ENCODE data around the gene AMPH.

AMPH gene

DNA sequence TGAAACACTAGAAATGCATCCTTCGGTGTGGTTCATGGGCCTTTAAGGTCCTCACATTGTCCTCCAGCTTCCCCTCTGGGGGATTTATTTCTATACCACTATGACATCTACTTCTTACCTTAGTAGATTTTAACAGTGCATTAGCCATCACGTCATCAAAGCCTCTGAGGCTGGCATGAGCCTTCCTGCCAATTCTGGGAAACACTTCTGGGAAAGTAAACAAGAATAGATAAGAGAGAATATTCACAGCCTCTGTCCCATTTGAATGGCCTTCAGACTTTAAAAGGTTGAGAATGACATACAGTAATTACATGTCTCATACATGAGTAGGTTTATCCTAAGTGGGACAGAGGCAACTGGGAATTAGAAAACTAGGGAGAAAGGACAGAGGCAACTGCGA is 89.7 kb downstream of the AMPH start:
- no peak for DNase-seq

DNA sequence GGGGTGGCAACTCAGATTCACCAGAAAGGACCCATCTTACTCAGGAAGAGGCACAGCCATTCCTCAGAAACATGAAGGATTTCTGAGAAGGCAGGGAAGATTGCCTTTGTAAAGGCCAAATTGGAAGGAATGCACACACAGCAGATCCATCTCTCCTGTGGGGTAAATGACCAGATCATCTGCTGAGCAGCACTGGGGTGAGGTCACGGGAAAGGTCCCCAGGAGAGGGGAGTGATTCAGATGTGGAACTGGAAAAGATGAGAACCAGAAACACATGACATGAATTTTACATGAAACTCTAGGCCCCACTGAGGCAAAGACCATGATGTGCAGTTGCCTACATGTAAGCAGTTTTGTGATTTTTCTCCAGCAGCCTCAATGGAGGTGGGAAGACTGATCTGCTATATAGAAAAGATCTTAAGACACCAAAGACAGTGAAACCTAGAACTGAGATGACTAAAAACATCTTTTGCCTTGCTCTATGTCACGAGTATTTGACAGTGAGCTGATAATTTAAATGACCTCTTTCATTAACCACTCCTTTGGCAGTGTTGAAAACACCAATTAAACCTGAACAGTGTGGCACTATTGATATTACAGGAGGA is 91.6 kb downstream of the AMPH start:
- DNase-seq, result no peak

DNA sequence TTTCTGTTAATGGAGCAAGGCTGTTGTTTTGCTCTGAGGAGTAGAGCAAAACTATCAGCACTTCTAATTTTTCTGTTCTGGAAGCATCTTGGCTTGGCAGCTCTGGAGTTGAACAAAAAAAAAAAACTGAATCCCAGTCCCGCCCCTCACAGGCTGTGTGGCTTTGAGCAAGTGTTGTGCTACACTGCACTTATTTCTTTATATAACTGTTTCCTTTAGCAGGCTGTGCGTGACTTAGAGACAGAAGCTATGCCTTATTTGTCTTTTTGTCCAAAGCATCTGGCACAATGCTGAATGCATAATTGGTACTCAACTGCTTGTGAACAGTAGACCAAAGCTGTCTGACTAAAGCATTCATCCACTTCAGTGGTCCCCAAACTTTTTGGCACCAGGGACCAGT is 96.1 kb downstream of the AMPH start:
- no peak for DNase-seq

DNA sequence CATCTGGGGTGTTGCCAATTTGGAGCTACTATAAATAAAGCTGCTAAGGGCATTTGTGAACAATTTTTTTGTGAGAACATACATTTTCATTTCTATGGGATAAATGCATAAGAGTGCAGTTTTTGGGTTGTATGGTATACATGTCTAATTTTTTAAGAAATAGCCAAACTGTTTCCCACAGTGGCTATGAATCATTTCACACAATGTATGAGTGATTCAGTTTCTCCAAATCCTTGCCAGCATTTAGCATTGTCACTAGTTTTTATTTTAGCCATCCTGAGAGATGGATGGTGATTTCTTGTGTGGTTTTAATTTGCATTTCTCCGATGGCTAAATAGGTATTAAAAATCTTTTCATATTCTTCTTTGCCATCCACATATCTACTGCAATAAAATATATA is 105.3 kb downstream of the AMPH start:
- DNase-seq, result no peak

DNA sequence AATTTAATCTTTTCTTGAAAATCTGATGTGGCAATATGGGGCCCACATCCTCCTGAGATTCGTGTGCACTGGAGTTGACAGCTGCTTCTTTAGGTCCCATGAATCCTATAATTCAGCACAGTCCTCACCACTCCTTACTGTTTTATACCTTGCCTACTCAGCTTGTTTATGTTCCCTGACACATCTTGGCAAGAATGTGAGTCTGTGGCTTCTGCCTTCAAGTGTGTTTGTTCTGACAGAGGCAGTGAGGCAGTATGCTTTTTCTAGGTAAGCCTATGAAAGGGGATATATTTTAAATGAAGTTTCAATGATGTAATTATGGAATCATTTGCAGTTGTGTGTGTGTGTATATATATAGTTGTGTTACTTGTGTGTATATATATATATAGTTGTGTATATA is 106.4 kb downstream of the AMPH start:
- no peak for DNase-seq

DNA sequence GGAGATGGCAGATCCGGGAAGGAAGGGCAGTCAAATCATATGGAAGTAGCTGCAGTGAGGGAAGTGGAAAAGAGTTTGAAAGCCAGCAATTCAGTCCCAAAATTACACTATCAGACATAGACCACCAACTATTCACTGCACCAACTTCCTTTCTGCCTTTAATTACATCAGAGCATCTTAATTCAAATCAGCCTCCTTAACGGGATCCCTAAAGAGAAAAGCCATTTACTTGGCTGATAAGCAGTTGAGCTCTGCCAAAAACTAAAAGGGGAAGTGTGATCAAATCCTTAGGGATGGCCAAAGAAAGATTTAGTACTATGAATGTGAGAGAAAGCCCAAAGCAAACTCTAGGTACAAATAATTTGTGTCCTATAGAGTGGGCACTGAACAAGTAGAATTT is 110.4 kb downstream of the AMPH start:
- no peak for DNase-seq

DNA sequence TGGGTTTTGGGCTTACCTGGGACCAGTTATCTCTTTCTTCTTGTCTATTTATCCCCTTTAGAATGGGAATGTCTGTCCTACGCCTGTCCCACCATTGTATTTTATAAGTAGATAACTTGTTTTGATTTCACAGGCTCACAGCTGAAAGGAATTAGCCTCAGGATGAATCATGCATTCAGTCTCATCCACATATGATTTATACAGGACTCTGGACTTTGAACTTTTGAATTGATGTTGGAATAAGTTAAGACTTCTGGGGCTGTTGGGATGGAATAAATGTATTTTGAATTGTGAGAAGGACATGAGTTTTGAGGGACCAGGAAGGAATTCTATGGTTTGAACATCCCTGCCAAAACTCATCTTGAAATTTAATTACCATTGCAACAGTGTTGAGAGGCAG is 112.6 kb downstream of the AMPH start:
- no peak for DNase-seq

DNA sequence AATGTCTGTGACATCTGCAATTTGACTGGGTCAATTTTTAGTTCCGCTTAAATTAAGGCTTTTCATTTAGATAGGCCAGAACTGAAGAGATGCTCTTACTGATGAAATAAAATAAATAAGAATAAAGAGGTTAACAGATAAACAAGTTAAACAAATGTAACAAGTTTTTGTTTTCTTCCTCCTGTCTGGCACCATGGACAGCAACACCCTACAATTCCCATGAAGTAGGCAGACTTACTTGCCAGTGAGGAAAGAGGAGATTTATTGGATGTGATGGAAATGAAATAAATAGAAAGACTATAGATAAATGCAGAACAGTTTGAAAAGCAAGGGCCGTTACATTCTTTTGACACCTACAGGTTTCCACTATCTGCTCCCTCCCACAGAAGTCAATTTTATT is 118.5 kb downstream of the AMPH start:
- DNase-seq, result no peak

DNA sequence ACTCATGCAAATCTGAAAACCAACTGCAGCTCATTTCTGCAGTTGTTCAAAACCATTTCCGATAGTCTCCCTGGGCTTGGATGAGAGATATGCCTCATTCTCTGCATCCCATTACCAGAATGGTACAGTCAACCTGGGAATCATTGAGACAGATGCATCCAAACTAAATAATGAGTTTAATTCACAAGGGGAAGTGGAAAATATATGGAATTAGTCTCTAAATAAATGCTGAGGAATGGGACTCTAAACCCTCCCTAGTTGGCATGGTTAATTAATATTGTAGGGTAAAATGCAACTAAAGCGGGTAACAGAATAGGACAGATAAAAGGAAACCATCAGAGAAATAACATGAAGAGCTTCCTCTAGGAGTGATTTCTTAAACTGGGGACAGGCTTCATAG is 118.9 kb downstream of the AMPH start:
- DNase-seq, result no peak

DNA sequence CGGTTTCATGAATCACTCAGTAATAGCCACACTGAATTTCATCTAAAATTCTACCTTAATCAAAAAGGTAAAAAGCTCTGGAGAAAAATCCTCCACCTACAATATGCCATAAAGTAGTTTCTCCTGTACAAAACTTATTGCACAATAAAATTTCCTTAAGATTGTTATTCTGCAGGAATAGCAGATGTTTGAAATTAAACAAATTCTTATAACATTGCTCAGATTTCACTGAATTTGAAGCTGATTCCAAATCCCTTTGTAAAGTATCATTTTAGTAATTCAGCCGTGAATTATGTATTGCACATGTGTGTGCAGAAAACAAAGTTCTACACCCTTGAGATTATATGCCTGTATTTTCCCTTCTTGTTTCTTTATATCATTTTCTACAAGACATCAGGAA is 123.8 kb downstream of the AMPH start:
- DNase-seq, result no peak

DNA sequence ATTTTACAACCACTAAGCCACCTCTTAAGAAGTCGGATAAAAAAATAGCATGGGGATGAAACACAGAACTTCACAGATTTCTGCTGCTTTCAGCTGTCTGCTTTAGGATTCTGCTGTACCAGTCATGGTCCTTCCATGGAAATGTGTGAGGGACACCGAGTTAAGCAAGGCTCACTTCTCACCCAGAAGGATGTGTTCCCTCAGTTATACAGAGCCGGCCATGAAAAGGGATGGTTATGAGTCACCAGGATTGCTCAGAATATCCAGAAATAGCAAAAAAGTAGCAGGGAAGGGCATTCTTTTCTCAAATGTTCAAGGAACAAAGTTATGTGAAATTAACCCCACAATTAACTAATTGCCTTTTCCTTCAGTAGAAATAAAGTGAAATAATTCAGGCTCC is 124.4 kb downstream of the AMPH start:
- no peak for DNase-seq

DNA sequence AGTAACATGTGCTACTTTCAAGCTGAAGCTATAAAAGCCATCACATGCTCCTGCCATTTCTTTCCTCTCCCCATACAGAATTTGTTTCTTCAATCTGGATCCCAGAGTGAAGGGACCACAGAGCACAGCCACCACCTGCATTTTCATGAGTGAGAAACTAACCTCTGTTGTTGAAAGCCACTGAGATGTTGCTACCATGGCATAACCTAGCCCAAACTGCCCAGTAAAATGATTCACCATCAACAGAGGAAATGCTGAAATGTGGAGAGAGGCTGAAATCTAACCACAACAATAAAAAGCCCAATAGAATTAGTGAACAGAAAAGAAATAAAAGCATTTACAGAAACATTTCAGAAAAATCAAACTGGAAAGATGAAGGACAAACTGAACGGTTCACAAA is 125.2 kb downstream of the AMPH start:
- DNase-seq, result no peak

DNA sequence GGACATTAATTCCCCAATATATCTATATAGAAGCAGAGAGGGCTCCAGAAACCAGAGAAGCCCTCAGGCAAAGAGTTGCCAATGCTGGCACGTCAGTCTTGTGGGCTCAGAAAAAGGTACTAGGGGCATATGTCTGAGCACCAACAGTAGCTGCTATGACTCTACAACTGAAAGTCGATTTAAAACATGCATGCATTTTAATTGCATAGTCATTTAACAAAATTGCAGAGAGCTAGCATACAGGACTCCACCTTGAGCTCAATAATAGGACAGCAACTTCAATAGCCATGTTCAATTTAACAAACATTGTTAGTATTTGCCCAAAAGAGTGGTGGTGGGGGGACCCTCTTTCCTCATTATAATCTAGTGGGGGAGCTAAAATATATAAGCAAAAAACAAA is 126.5 kb downstream of the AMPH start:
- no peak for DNase-seq

DNA sequence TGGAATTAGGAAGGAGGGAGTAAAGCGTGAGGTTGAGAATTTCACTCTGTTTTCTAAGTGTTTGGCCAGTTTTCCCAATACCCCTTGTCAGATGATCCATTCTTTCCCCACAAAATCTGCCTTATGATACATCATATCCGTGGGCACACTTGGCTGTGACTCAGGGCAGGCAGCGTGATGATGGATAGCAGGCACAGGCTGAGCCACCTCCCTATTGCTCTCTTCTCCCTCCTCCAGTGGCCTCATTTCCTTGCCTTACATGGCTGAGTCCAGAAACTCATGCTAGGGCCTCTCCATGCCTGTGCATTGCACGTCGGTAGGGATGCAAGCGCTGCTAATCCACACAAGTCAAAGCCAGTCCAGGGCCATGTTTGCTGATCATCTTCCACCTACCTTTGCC is 128.3 kb downstream of the AMPH start:
- DNase-seq, result no peak

DNA sequence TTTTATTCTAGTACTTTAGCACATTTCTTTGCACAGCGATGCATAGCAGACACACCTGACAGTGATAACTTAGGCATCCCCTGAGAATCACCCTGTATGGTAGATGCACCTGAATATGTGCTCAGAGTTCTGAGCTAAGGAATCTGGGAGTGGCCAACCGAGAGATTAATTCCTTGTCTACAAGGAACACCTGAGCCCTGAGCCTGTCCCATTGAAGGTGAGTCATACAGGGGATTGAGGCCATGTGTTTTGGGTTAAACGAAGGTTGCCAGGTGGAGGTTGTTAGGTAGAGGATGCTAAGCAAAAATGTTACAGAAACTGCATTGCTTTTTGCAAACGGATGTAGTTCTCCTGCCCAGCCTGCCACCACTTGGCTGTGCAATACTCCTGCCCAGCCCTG is 128.9 kb downstream of the AMPH start:
- no peak for DNase-seq

DNA sequence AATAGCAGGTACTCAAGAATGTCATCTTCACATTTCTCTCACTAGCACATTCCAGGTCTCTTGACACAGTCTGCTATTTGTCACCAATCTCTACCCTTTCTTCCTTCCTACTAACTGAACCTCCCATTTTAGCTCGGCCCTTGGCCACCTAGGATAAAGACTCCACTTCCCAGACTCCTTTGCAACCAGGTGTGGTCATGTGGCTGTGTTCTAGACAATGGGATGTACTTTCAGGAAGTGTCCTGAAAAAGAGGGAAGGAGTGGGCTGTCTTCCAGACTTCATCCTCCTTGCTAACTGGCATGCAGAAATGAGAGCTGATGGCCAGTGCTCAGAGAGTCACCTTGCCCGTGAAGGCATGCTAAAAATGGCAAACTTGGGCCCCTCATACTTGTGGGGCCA is 139.2 kb downstream of the AMPH start:
- no peak for DNase-seq

DNA sequence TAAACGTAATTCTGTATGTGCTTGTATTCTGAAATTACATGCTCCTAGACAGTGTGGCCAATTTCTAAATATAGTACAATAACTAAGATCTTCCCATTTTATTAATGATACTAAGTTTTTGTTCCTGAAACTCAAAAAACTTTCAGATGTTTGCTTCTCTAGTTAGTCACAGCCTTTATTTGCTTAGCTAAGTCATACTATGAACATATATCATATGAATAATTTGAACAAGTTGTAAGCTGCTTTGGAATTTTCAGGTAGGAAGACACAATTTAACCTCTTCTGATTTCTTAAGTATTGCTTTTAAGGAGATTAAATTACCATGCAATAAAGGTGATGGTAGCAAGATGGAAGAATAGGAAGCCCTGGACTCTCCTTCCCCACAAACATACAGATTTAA is 148.7 kb downstream of the AMPH start:
- DNase-seq, result no peak

DNA sequence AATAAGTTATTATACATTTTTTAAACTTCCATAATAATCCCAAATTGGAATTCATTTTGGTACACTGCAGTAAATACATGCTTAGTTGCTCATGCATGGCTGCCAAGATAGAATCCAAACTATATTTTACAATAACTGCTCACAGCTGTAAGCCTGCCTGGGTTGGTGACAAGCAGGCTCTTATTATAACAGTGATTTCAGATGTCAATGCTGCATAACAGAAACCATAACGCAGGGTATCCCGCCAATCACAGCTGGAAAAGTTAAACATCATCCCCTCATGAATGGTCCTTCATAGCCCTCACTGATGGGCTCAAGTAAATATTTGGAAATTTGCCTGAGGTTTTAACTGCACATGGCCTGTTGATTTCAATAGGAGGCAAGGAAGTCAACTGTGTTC is 149.8 kb downstream of the AMPH start:
- DNase-seq, result no peak

DNA sequence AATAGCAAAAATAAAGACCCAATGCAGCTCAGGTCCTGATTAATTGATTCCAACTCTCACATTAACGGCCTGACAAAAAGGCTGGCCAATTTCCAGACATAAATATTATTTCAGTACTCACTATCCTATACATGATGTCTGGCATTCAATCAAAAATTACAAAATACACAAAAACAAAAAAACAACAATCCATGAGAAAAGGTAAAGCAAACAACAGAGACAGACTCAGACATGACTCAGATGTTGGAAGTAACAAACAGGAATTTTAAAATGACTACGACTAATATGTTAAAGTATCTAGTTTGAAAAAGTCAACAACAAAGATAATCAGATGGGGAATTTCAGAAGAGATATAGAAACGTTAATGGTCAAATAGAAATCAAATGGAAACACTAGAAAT is 152.8 kb downstream of the AMPH start:
- DNase-seq, result no peak

DNA sequence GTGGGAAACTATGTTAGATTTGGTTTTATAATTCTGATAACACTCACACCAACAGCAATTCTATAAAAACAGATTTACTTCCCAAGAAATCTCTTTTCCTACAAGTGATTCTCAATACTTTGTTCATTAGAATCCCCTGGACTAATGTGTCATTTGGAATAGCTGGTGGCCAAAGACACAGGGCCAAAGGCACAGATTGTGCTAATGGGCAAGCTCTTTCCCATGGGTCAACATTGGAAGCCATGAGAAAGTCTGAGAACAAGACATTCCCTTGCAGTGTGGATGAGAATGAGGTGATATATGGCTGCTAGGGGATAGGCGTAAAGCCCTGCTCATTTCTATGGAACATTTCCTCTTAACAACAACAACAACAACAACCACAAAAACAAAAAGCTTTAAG is 153.8 kb downstream of the AMPH start:
- no peak for DNase-seq

DNA sequence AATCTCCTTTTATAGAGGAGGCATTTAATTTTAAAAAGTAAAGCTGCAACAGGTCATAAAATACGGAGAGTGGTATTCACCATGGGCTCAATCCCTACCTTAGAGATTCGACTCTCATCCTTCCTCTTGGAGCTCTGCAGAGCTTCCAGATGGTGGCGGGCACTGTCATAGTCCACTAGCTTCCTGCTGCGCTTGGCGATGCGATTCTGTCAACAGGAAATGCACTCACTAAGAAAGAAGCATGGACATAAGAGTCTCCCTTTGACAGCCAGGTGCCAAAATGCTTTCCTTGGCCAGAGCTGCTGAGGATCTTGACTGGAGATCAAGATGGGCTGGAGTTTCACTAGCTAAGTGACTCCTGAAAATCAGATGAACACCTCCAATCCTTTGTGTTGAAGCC is 154.4 kb downstream of the AMPH start:
- DNase-seq, result no peak

DNA sequence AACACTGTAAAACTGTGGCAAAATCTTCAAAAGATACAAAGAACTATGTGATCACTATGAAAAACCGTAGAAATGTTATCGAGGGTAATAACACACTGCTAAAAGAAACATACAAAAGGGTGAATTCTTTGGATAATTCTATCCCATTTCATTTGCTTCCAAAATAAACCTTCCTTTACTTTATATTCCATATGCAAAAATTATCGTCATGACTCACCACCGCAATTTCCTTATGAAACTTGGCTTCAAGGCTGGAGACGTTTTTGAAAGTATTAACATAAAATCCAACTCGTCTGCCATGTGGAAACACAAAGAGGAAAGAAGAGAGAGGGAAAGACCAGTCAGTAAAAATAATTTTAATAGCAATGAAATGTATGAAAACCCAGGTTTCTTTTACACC is 165.2 kb downstream of the AMPH start:
- DNase-seq, result no peak

DNA sequence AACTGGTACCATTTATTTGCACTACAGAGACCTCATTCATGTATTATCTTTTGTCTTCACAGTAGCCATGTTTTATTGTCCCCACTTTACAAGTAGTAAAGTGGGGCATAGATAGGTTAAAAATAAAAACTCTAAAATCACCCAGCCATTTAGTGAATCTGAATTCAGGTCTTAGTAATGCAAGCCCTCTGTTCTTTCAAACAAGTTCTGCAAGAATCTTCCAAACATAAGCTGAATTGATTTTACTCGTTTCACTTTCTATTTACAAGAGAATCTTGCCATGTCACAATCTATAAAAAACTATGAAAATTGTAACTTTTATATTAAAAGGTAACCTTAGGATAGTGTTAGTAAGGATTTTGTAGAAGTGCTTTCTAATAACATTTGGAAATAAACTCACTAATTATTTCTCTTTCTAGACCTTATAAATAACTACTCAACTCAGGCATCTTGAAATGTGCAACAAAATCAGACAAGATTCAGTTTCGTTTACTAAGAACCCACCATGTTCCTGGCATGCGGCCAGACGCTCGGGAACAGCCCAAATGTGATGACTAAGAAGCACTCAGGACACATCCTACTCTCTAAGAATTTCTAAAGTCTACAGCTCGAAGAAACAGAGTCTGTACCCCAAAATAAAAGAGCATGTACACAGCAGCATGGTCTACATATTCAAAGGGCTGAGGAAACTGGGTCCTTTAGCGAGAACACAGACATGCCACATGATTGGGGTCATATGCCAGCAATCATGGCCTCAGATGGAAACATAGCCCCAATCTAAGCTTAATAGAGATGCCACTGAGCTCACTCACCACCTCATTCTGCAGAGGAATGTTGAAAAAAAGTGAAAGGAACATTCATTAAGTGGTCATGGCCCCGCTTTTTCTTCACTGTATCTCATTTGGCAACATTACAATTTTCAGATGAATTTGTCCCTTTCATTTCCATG is 167.6 kb downstream of the AMPH start:
- no peak for DNase-seq

DNA sequence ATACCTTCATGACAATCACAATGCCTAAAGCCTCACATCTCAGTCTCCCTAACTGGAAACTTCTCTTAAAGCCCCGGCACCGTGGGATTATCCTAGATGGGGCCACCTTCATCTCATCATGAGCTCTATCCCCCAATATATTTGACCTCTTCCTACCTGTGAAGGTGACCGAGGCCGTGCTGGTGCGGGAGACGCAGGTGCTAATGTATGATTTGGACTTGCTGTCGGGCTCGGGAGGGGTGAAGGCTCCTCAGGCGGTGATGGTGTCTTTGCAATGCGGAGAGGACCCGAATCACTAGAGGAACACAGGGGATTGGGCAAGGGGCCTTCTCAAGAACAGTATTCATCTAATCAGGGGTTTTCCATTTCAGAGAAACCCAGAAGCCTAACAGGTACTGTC is 168.4 kb downstream of the AMPH start:
- no peak for DNase-seq

DNA sequence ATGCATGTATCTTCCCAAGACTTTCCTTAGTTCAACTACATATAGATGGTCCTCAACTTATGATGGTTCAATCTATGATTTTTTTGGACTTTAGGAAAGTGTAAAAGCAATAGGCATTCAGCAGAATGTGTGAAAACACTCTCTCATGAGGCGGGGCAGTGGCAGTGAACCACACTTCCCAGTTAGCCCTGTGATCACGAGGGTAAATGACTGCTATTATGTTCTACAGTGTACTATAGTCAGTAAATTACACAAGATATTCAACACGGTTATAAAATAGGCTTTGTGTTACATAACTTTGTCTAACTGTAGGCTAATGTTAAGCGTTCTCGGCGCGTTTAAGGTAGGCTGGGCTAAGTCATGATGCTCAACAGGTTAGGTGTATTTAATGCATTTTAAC is 169.3 kb downstream of the AMPH start:
- no peak for DNase-seq

Measured in NCI-H524 (cell line).